ENCODE data around the gene GIT1. TPM values are rescaled to one million over a fixed set of nuclear protein-coding genes. Genes with fewer than 3 reads are reported as not detected.

The GIT1 gene
- polyA plus RNA-seq, 1 of the 3 experiments (the other 2 are of a cell fraction), result 42.9 TPM

GRCh38 chr17:29629839-29630238 lies 40.4 kb upstream of the GIT1 start:
- H3K4me1 ChIP-seq (ENCODE audit: control insufficient read depth in 1 of 2, insufficient read depth in 2 of 2, low read depth in 1 of 2, low read length in 1 of 2), result peaks cover 0 to 66% of the 10 kb centered on the region in 2 experiments; a peak in 2 of 4 replicates
- H3K4me3 ChIP-seq (ENCODE audit: low read depth in 2 of 2, low read length in 1 of 2), result no peak overlapping the region
- H3K9ac ChIP-seq, result no peak overlapping the region
- no peaks in the 10 kb centered on the region for H4K20me1 ChIP-seq (ENCODE audit: insufficient read depth)
- H2AFZ ChIP-seq (ENCODE audit: low read depth), result no peak overlapping the region
- no peak for TF ChIP-seq SIN3A (IDR thresholded peaks at IDR 0.05; ENCODE audit: borderline replicate concordance, low read depth, low read length)
- TF ChIP-seq SMC3 (IDR thresholded peaks at IDR 0.05; ENCODE audit: low read depth, low read length), result no peak
- TF ChIP-seq GATA2 (CRISPR knock-in tag; IDR thresholded peaks at IDR 0.05), result no peak
- no peak for TF ChIP-seq RXRA (IDR thresholded peaks at IDR 0.05; ENCODE audit: borderline replicate concordance, low read depth)
- no peak for TF ChIP-seq TCF12 (IDR thresholded peaks at IDR 0.05)
- H3F3A ChIP-seq (replicated peaks; ENCODE audit: insufficient read depth), result no peaks in the 10 kb centered on the region
- no peaks in the 10 kb centered on the region for H3K9me2 ChIP-seq
- ChIA-PET POLR2A (interaction anchor here (0.6 to 1.1 kb wide), 2 partner anchors 9 to 13 kb away, joined by 3 read pairs; no protein-coding TSS in a partner anchor), CTCF (interaction anchor here (1.0 kb wide), 1 partner anchor 10 kb away, joined by 6 read pairs; no protein-coding TSS in a partner anchor)
- H3K27ac ChIP-seq (ENCODE audit: low read depth in 2 of 2, low read length in 1 of 2), result peak overlapping the region in 1 of 2 experiments; percentile 88; a peak in 2 of 4 replicates
- H3K79me2 ChIP-seq (ENCODE audit: insufficient read depth), result no peaks in the 10 kb centered on the region
- DNase-seq, result no peak
- no peaks in the 10 kb centered on the region for H3K27me3 ChIP-seq (ENCODE audit: insufficient read depth)
- no peaks in the 10 kb centered on the region for H3K9me3 ChIP-seq
- H3K4me2 ChIP-seq, result no peak overlapping the region
- peaks cover 10 to 55% of the 10 kb centered on the region in 2 experiments for H3K36me3 ChIP-seq (replicated peaks in 1 of 2; ENCODE audit: control insufficient read depth in 1 of 2, insufficient read depth in 2 of 2, low read length in 1 of 2)
- 71% methylated on average over 2 of the region's 2 CpGs for WGBS (ENCODE audit: low lambda C conversion rate)

DNA sequence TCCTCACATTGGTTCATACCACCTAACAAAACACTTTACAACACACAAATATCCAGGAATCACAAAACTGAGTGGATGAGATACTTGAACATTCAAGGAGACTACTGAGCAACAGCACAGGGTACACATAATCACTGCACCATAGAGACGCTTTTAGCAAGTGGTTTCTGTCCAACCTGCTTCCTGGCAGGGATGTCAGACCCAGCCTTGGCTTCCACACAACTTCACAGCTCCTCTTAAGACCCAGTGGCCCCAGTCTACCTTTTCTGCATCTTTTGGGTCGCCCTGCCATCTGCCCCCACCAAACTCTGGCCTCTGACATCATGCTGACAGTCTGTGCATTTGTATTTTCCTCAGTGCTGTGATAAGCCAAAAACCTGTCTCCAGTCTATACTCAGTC lies 39.2 kb upstream of the GIT1 start:
- CTCF ChIA-PET, result interaction anchor here (1.0 to 1.1 kb wide), 3 partner anchors 11 to 302 kb away, joined by 3 to 10 read pairs (median 3); no protein-coding TSS in a partner anchor
- Histone ChIP-seq H3K9ac (no peak overlapping the region), H3K79me2 (ENCODE audit: insufficient read depth) (no peaks in the 10 kb centered on the region), H3K27me3 (ENCODE audit: insufficient read depth) (no peaks in the 10 kb centered on the region), H3K4me3 (ENCODE audit: low read depth in 2 of 2, low read length in 1 of 2) (no peak overlapping the region), H3F3A (replicated peaks; ENCODE audit: insufficient read depth) (no peaks in the 10 kb centered on the region), H3K36me3 (replicated peaks in 1 of 2; ENCODE audit: control insufficient read depth in 1 of 2, insufficient read depth in 2 of 2, low read length in 1 of 2) (peaks cover 10 to 50% of the 10 kb centered on the region in 2 experiments), H3K4me2 (no peak overlapping the region), H3K9me3 (no peaks in the 10 kb centered on the region), H2AFZ (ENCODE audit: low read depth) (no peak overlapping the region), H3K27ac (ENCODE audit: low read depth in 2 of 2, low read length in 1 of 2) (peak overlapping the region in 1 of 2 experiments; percentile 88; a peak in 2 of 4 replicates), H3K4me1 (ENCODE audit: control insufficient read depth in 1 of 2, insufficient read depth in 2 of 2, low read depth in 1 of 2, low read length in 1 of 2) (peaks cover 0 to 73% of the 10 kb centered on the region in 2 experiments; a peak in 2 of 4 replicates), H4K20me1 (ENCODE audit: insufficient read depth) (no peaks in the 10 kb centered on the region), H3K9me2 (no peaks in the 10 kb centered on the region)
- POLR2A ChIA-PET, result interaction anchor here (1.1 kb wide), 1 partner anchor 14 kb away, joined by 3 read pairs; no protein-coding TSS in a partner anchor
- 81% methylated on average over 2 of the region's 2 CpGs for WGBS (ENCODE audit: low lambda C conversion rate)
- DNase-seq, result no peak
- no peak for TF ChIP-seq GABPA (IDR thresholded peaks at IDR 0.05; ENCODE audit: low read depth)
- no peak for TF ChIP-seq NRF1 (IDR thresholded peaks at IDR 0.05; ENCODE audit: low read depth, low read length)
- no peak for TF ChIP-seq FOXM1 (IDR thresholded peaks at IDR 0.05; ENCODE audit: low read depth)
- TF ChIP-seq MEF2A (IDR thresholded peaks at IDR 0.05; ENCODE audit: borderline replicate concordance, low read depth), result no peak
- TF ChIP-seq ELF1 (IDR thresholded peaks at IDR 0.05), result no peak
- no peak for TF ChIP-seq NFIC (IDR thresholded peaks at IDR 0.05; ENCODE audit: borderline replicate concordance)
- TF ChIP-seq RFX5 (IDR thresholded peaks at IDR 0.05; ENCODE audit: low read length), result no peak
- TF ChIP-seq CHD2 (IDR thresholded peaks at IDR 0.05; ENCODE audit: low read length, partially characterized antibody), result no peak
- no peak for TF ChIP-seq TEAD4 (IDR thresholded peaks at IDR 0.05; ENCODE audit: borderline replicate concordance, insufficient read depth)
- no peak for TF ChIP-seq RXRA (IDR thresholded peaks at IDR 0.05; ENCODE audit: borderline replicate concordance, low read depth)
- TF ChIP-seq, protein P1, sequence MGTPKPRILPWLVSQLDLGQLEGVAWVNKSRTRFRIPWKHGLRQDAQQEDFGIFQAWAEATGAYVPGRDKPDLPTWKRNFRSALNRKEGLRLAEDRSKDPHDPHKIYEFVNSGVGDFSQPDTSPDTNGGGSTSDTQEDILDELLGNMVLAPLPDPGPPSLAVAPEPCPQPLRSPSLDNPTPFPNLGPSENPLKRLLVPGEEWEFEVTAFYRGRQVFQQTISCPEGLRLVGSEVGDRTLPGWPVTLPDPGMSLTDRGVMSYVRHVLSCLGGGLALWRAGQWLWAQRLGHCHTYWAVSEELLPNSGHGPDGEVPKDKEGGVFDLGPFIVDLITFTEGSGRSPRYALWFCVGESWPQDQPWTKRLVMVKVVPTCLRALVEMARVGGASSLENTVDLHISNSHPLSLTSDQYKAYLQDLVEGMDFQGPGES (IDR thresholded peaks at IDR 0.05; ENCODE audit: low read depth, low read length), result no peak
- no peak for TF ChIP-seq ZBTB33 (IDR thresholded peaks at IDR 0.05; ENCODE audit: borderline replicate concordance, low read depth)
- TF ChIP-seq, protein P2, sequence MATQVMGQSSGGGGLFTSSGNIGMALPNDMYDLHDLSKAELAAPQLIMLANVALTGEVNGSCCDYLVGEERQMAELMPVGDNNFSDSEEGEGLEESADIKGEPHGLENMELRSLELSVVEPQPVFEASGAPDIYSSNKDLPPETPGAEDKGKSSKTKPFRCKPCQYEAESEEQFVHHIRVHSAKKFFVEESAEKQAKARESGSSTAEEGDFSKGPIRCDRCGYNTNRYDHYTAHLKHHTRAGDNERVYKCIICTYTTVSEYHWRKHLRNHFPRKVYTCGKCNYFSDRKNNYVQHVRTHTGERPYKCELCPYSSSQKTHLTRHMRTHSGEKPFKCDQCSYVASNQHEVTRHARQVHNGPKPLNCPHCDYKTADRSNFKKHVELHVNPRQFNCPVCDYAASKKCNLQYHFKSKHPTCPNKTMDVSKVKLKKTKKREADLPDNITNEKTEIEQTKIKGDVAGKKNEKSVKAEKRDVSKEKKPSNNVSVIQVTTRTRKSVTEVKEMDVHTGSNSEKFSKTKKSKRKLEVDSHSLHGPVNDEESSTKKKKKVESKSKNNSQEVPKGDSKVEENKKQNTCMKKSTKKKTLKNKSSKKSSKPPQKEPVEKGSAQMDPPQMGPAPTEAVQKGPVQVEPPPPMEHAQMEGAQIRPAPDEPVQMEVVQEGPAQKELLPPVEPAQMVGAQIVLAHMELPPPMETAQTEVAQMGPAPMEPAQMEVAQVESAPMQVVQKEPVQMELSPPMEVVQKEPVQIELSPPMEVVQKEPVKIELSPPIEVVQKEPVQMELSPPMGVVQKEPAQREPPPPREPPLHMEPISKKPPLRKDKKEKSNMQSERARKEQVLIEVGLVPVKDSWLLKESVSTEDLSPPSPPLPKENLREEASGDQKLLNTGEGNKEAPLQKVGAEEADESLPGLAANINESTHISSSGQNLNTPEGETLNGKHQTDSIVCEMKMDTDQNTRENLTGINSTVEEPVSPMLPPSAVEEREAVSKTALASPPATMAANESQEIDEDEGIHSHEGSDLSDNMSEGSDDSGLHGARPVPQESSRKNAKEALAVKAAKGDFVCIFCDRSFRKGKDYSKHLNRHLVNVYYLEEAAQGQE (IDR thresholded peaks at IDR 0.05; ENCODE audit: low read depth, low read length), result no peak
